ENCODE data around the gene SPDYE2.
"Not testable (repeated sequence)": the region's sequence is repeated elsewhere in the genome, so short reads cannot be mapped to it uniquely, and the experiment has no call there.

Gene SPDYE2

DNA sequence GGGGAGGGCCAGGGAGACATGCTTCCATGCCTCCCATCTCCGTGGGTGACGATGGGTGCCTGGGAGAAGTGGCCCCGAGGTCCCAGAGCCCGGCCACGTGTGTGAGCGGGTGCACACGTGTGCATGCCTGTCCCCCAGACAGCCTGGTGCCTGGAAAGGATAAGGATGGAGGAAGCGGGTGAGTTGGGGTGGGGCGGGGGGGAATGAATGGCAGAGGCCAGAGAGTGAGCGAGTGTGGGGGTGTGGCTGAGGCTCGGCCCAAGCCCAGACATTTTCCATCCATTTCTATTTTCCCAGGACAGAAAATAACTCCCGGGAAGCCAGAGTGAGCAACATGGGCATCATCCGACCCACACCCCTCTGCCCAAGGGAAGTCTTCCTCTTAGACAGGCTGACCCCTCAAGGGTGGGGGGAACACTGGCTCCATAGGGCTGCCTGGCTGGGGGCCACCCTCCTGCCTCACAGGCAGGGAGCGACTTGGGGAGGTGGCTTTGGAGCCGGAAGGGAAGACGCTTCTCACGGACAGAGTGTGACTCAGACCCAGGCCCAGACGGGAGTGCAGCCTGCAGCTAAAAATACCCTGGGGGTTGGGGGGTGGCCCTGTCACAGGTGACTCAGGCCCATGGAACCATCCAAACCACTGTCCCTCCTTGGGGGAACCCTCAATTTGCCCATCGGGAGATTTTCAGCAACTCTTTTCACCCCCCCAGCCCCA lies 53.6 kb downstream of the SPDYE2 start:
- DNase-seq (ENCODE audit: low spot score): not testable (repeated sequence)

DNA sequence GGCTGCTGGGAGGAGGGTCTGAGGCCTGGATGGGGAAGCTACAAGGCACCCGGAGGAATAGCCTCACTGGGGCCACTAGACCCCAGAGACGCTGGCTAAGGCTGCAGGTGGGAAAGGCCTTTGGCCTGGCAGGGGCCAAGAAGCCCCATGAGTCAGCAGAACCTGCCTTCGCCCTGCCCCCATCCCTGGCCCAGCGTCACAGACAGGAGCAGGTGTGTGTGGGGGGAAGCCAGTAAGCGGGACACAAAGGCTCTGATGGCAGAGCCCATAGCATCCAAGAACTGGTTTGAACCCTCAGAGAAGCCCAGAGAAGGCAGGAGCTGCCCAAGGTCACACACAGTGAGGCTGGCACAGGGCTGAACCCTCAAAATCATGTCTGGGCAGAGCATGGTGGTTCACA lies 55.8 kb downstream of the SPDYE2 start:
- DNase-seq (ENCODE audit: low spot score): not testable (repeated sequence)

DNA sequence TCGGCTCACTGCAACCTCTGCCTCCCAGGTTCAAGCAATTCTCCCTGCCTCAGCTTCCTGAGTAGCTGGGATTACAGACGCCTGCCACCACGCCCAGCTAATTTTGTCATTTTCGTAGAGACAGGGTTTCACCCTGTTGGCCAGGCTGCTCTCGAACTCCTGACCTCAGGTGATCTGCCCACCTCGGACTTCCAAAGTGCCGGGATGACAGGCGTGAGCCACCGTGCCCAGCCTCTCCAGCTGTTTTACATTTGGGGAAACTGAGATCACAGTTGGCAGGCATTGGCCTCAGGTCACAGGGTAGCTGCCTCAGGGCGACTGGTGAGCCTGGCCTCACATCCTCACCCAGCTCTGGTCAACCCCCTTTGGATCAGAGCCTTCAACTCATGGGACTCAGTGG lies 58.7 kb downstream of the SPDYE2 start:
- not testable (repeated sequence) for DNase-seq (ENCODE audit: low spot score)

DNA sequence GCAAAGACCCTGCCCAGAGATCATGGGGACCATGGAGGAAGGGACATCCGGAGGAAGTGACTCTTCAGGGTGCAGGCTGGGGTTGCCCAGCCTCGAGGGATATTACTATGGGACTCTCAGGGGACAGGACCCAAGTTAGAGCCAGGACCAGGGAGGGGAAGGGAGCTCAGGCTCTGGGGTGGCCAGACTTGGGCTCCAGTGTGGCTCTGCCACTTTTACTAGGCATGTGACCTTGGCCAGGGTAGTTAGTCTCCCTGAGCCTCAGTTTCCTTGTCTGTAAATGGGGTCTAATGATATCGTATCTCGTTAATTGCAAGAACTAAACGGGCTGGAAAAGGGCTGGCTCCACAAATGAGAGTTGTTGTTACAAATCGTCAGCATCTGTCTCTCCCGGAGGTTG lies 59.4 kb downstream of the SPDYE2 start:
- DNase-seq (ENCODE audit: low spot score): not testable (repeated sequence)

DNA sequence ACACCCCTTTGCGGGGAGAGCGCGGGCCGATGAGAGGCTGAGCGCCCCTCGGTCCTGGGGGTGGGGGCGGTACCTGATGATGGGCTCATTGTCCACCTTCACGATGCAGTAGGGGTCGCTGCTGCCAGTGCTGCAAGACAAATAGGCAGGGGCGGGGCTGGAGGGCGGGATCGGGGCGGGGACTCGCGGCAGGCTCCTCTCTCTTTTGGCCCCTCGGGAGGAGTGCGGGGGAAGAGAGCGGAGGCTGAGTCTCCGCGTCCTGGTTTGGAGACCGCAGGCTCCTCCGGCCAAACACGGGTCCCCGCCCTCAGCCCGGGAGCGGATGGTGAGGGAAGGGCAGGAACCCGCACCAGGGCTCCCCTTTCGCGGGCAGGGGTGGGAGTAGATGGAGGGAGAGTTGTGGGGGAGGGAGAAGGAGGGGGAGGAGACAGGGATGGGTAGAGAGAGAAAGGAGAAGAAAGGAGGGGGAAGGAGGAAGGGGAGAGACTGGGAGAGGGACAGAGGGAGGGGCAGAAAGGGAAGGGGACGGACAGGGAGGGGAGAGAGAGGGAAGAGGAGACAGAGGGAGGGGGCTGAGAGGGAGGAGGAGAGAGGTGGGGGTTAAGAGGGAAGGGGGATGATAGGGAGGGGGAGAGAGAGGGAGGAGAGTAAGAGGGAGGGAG lies 60.1 kb downstream of the SPDYE2 start:
- not testable (repeated sequence) for DNase-seq (ENCODE audit: low spot score)

DNA sequence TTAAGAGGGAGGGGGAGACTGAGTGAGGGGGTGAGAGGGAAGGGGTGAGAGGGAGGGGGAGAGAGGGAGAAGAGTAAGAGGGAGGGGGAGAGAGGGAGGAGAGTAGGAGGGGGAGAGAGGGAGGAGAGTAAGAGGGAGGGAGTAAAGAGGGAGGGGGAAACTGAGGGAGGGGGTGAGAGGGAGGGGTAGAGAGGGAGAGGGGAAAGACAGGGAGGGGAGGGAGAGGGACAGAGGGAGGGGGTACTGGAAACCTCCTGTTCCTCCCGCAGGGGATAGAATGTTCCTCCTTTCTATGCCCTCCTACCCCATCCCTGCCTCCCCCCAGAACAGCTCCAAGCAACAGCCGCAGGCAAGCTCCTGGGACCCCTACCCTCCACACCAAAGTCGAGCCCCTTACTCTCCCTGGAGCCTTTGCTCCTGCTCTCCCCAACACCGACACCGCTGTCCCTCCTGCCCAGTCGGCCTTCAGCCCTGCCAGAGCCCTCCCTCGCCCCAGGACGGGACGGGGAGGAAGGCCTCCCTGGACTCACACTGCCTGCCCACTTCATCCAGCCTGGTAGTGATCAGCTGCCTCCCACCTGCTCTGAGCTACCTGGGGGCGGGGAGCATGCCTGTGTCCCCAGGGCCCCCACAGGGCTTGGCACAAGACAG lies 60.8 kb downstream of the SPDYE2 start:
- not testable (repeated sequence) for DNase-seq (ENCODE audit: low spot score)

Measured in AG08396 (cell line).